Immature natural killer cell (primary cell): Measurements from ENCODE around the gene ANKRD9. TPM values are rescaled to one million over a fixed set of nuclear protein-coding genes. Genes with fewer than 3 reads are reported as not detected.

Experiments
- DNase-seq, 3 donors: peaks; one replicate each; pipeline ENCODE4 v3.0.0; 2022; ENCODE audit warnings: mixed read lengths in 1 of 3
- H3K27ac Mint-ChIP-seq, 6 donors: one replicate each; pipeline ENCODE4 v1.8.0; 2020; ENCODE audit warnings: mixed read lengths in 6 of 6, mild to moderate bottlenecking in 5 of 6, inconsistent platforms in 4 of 6, moderate library complexity in 3 of 6
- H3K27me3 Mint-ChIP-seq, 3 donors: one replicate each; pipeline ENCODE4 v1.8.0; 2020 to 2021; ENCODE audit warnings: low read depth in 3 of 3, mild to moderate bottlenecking in 3 of 3, mixed read lengths in 3 of 3, moderate library complexity in 3 of 3, inconsistent platforms in 1 of 3
- H3K36me3 Mint-ChIP-seq, 3 donors: one replicate each; pipeline ENCODE4 v1.8.0; 2020; ENCODE audit warnings: mixed read lengths in 3 of 3, inconsistent platforms in 2 of 3, mild to moderate bottlenecking in 2 of 3
- H3K4me1 Mint-ChIP-seq, 2 donors: one replicate each; pipeline ENCODE4 v1.8.0; 2020; ENCODE audit warnings: inconsistent platforms in 2 of 2, mild to moderate bottlenecking in 2 of 2, mixed read lengths in 2 of 2, moderate library complexity in 1 of 2
- H3K4me3 Mint-ChIP-seq, 5 donors: one replicate each; pipeline ENCODE4 v1.8.0; 2020; ENCODE audit warnings: mild to moderate bottlenecking in 5 of 5, mixed read lengths in 5 of 5, inconsistent platforms in 3 of 5, moderate library complexity in 3 of 5
- H3K9me3 Mint-ChIP-seq, 6 donors: one replicate each; pipeline ENCODE4 v1.8.0; 2020; ENCODE audit warnings: mild to moderate bottlenecking in 6 of 6, mixed read lengths in 6 of 6, inconsistent platforms in 4 of 6, moderate library complexity in 3 of 6
- polyA plus RNA-seq, 3 donors: library from polyadenylated mRNA; unstranded; fragments of 300-500 nt; fragmentation: Illumina TruSeq; gene quantifications; one replicate each; pipeline ENCODE4 v1.2.3, GENCODE V29; 2021

The ANKRD9 gene
- polyA plus RNA-seq, 3 donors from 2014 or later = 0.22 to 2.1 (median 0.44) TPM

GRCh38 chr14:102493585-102493984, 16.0 kb downstream of the ANKRD9 start:
- no peak overlapping the region for H3K4me3 Mint-ChIP-seq
- peaks cover 0 to 2% (median 0%) of the 10 kb centered on the region in 3 donors for H3K27me3 Mint-ChIP-seq
- H3K27ac Mint-ChIP-seq = no peak overlapping the region
- H3K9me3 Mint-ChIP-seq = no peaks in the 10 kb centered on the region
- H3K36me3 Mint-ChIP-seq = peaks cover 0 to 1% (median 0%) of the 10 kb centered on the region in 3 donors
- DNase-seq = no peak
- peaks cover 0 to under 1% of the 10 kb centered on the region in 2 donors for H3K4me1 Mint-ChIP-seq

- Mint-ChIP-seq H3K27ac (no peak overlapping the region), H3K36me3 (no peaks in the 10 kb centered on the region), H3K4me1 (no peaks in the 10 kb centered on the region), H3K9me3 (no peaks in the 10 kb centered on the region), H3K4me3 (no peak overlapping the region), H3K27me3 (peaks cover 0 to 2% (median 0%) of the 10 kb centered on the region in 3 donors)
- DNase-seq = no peak
These were observed 16.5 kb downstream of the ANKRD9 start for GRCh38 chr14:102493096-102493495.

GRCh38 chr14:102492531-102492910, 17.1 kb downstream of the ANKRD9 start:
- H3K9me3 Mint-ChIP-seq = no peaks in the 10 kb centered on the region
- H3K4me1 Mint-ChIP-seq = no peaks in the 10 kb centered on the region
- H3K27me3 Mint-ChIP-seq = peaks cover 0 to 2% (median 0%) of the 10 kb centered on the region in 3 donors
- no peak for DNase-seq
- H3K36me3 Mint-ChIP-seq = no peaks in the 10 kb centered on the region
- no peak overlapping the region for H3K4me3 Mint-ChIP-seq
- H3K27ac Mint-ChIP-seq = no peak overlapping the region

GRCh38 chr14:102491786-102492530, 17.6 kb downstream of the ANKRD9 start:
- DNase-seq = no peak
- Mint-ChIP-seq H3K4me3 (no peak overlapping the region), H3K36me3 (no peaks in the 10 kb centered on the region), H3K9me3 (no peaks in the 10 kb centered on the region), H3K4me1 (no peaks in the 10 kb centered on the region), H3K27ac (no peak overlapping the region), H3K27me3 (peaks cover 0 to 2% (median 0%) of the 10 kb centered on the region in 3 donors)

- H3K4me1 Mint-ChIP-seq = no peaks in the 10 kb centered on the region
- H3K27me3 Mint-ChIP-seq = peaks cover 0 to 2% (median 0%) of the 10 kb centered on the region in 3 donors
- H3K4me3 Mint-ChIP-seq = no peak overlapping the region
- peaks cover 0 to 5% (median 0%) of the 10 kb centered on the region in 3 donors for H3K36me3 Mint-ChIP-seq
- no peak for DNase-seq
- H3K9me3 Mint-ChIP-seq = no peaks in the 10 kb centered on the region
- H3K27ac Mint-ChIP-seq = peak overlapping the region in 1 of 6 donors; percentile 30
These were observed 18.2 kb downstream of the ANKRD9 start for GRCh38 chr14:102491366-102491765.

- Mint-ChIP-seq H3K4me3 (no peak overlapping the region), H3K36me3 (peaks cover 0 to 5% (median under 1%) of the 10 kb centered on the region in 3 donors), H3K27ac (peak overlapping the region in 1 of 6 donors; percentile 34), H3K9me3 (no peaks in the 10 kb centered on the region), H3K4me1 (no peaks in the 10 kb centered on the region), H3K27me3 (no peaks in the 10 kb centered on the region)
- DNase-seq = no peak
These were observed 19.1 kb downstream of the ANKRD9 start for GRCh38 chr14:102490456-102490855.

GRCh38 chr14:102487204-102487577, 22.4 kb downstream of the ANKRD9 start:
- peaks cover 0 to 2% (median 0%) of the 10 kb centered on the region in 6 donors for H3K9me3 Mint-ChIP-seq
- H3K36me3 Mint-ChIP-seq = peaks cover 4 to 19% (median 9%) of the 10 kb centered on the region in 3 donors
- no peak for DNase-seq
- H3K4me1 Mint-ChIP-seq = no peaks in the 10 kb centered on the region
- no peak overlapping the region for H3K4me3 Mint-ChIP-seq
- peaks cover 0 to 2% (median 2%) of the 10 kb centered on the region in 3 donors for H3K27me3 Mint-ChIP-seq
- H3K27ac Mint-ChIP-seq = no peak overlapping the region

GRCh38 chr14:102486513-102487203, 22.9 kb downstream of the ANKRD9 start:
- H3K4me3 Mint-ChIP-seq = no peak overlapping the region
- H3K36me3 Mint-ChIP-seq = peaks cover 4 to 20% (median 9%) of the 10 kb centered on the region in 3 donors
- H3K27me3 Mint-ChIP-seq = peaks cover 0 to 2% (median 2%) of the 10 kb centered on the region in 3 donors
- no peaks in the 10 kb centered on the region for H3K4me1 Mint-ChIP-seq
- DNase-seq = no peak
- H3K9me3 Mint-ChIP-seq = peaks cover 0 to 2% (median 0%) of the 10 kb centered on the region in 6 donors
- no peak overlapping the region for H3K27ac Mint-ChIP-seq

GRCh38 chr14:102485693-102486512, 23.7 kb downstream of the ANKRD9 start:
- Mint-ChIP-seq H3K4me1 (no peaks in the 10 kb centered on the region), H3K27ac (peak overlapping the region in 1 of 6 donors; percentile 39), H3K36me3 (peaks cover 4 to 23% (median 9%) of the 10 kb centered on the region in 3 donors), H3K27me3 (peaks cover 0 to 2% (median 2%) of the 10 kb centered on the region in 3 donors), H3K9me3 (peaks cover 0 to 2% (median 0%) of the 10 kb centered on the region in 6 donors), H3K4me3 (no peak overlapping the region)
- DNase-seq = no peak

- Mint-ChIP-seq H3K27me3 (peaks cover 0 to 2% (median 2%) of the 10 kb centered on the region in 3 donors), H3K4me1 (peaks cover 4 to 5% of the 10 kb centered on the region in 2 donors), H3K27ac (no peak overlapping the region), H3K36me3 (peaks cover 4 to 23% (median 9%) of the 10 kb centered on the region in 3 donors), H3K4me3 (no peak overlapping the region), H3K9me3 (peaks cover 0 to 2% (median 0%) of the 10 kb centered on the region in 6 donors)
- no peak for DNase-seq
These were observed 25.3 kb downstream of the ANKRD9 start for GRCh38 chr14:102484316-102484715.

GRCh38 chr14:102481791-102482238, 27.8 kb downstream of the ANKRD9 start:
- no peak for DNase-seq
- Mint-ChIP-seq H3K36me3 (peaks cover 4 to 23% (median 7%) of the 10 kb centered on the region in 3 donors), H3K27me3 (peaks cover 0 to 4% (median 2%) of the 10 kb centered on the region in 3 donors), H3K4me1 (peaks cover 4 to 5% of the 10 kb centered on the region in 2 donors), H3K9me3 (peaks cover 0 to 3% (median 0%) of the 10 kb centered on the region in 6 donors), H3K27ac (no peak overlapping the region), H3K4me3 (no peak overlapping the region)

GRCh38 chr14:102481371-102481770, 28.2 kb downstream of the ANKRD9 start:
- Mint-ChIP-seq H3K27me3 (peaks cover 0 to 4% (median 2%) of the 10 kb centered on the region in 3 donors), H3K9me3 (peaks cover 0 to 3% (median 0%) of the 10 kb centered on the region in 6 donors)

GRCh38 chr14:102479777-102480176, 29.8 kb downstream of the ANKRD9 start:
- H3K4me3 Mint-ChIP-seq = peak overlapping the region in 1 of 5 donors; percentile 30
- peaks cover 0 to 4% (median 2%) of the 10 kb centered on the region in 3 donors for H3K27me3 Mint-ChIP-seq
- peaks cover 0 to 19% (median 4%) of the 10 kb centered on the region in 3 donors for H3K36me3 Mint-ChIP-seq
- peaks cover 4 to 5% of the 10 kb centered on the region in 2 donors for H3K4me1 Mint-ChIP-seq
- peaks cover 0 to 3% (median 0%) of the 10 kb centered on the region in 6 donors for H3K9me3 Mint-ChIP-seq
- no peak for DNase-seq
- peak overlapping the region in 2 of 6 donors; percentile 37 to 72 for H3K27ac Mint-ChIP-seq

More at GRCh38 chr14:102481371-102481770, 28.2 kb downstream of the ANKRD9 start:
- no peak overlapping the region for H3K27ac Mint-ChIP-seq
- no peak overlapping the region for H3K4me3 Mint-ChIP-seq
- H3K4me1 Mint-ChIP-seq = peaks cover 4 to 5% of the 10 kb centered on the region in 2 donors
- DNase-seq = no peak
- peaks cover 4 to 23% (median 4%) of the 10 kb centered on the region in 3 donors for H3K36me3 Mint-ChIP-seq
